Measurements from ENCODE around the gene CALR3. TPM values are rescaled to one million over a fixed set of nuclear protein-coding genes. Genes with fewer than 3 reads are reported as not detected.

CALR3 gene
- total and polyA plus RNA-seq, 2 of the 8 experiments (the other 6 are each of a cell fraction or from before 2014, with no cell fraction given): 0.11 to 0.32 TPM

GRCh38 chr19:16541526-16542044 lies 45.6 kb upstream of the CALR3 start:
- FAIRE-seq (no peak), DNase-seq (ENCODE audit: low read depth in 1 of 2, low spot score in 2 of 2) (no peak)
- peak overlapping the region; percentile 55 for H4K91ac ChIP-seq (replicated peaks; ENCODE audit: insufficient read length, low read length)
- peak overlapping the region; percentile 86 for H3K56ac ChIP-seq (replicated peaks; ENCODE audit: insufficient read length, low read depth, low read length)
- peaks cover 0 to 21% (median 7%) of the 10 kb centered on the region in 4 experiments; a peak in 5 of 8 replicates for H3K36me3 ChIP-seq (ENCODE audit: control insufficient read depth in 2 of 4, insufficient read depth in 4 of 4, low read length in 3 of 4)
- H3K9ac ChIP-seq (replicated peaks in 1 of 4; ENCODE audit: extremely low read depth in 1 of 4, low read depth in 3 of 4, low read length in 3 of 4): peak overlapping the region; percentile 85 to 91 (median 91)
- POLR2A ChIA-PET (ENCODE audit: partially characterized antibody): interaction anchor here (0.8 to 1.6 kb wide), 6 partner anchors 8 to 51 kb away, joined by 3 to 7 read pairs (median 4); no protein-coding TSS in a partner anchor
- peaks cover 9% of the 10 kb centered on the region; the same call in 1 of the 2 replicates for H3K79me1 ChIP-seq (ENCODE audit: low read depth, low read length)
- no peak overlapping the region for H3K23ac ChIP-seq (ENCODE audit: insufficient read length)
- peak overlapping the region; percentile 86 to 99 (median 99) for H3K4me3 ChIP-seq (ENCODE audit: extremely low read depth in 1 of 4, insufficient read depth in 2 of 4, low read depth in 3 of 4, low read length in 4 of 4)
- no peak overlapping the region for H2BK20ac ChIP-seq (ENCODE audit: low read length)
- H3K79me2 ChIP-seq (ENCODE audit: control insufficient read depth in 1 of 2, insufficient read depth in 2 of 2, low read length in 2 of 2): peaks cover 35 to 65% of the 10 kb centered on the region in 2 experiments
- peak overlapping the region; percentile 32 for H3K4ac ChIP-seq (replicated peaks; ENCODE audit: insufficient read length, low read depth, low read length)
- peaks cover 0 to 5% (median 3%) of the 10 kb centered on the region in 4 experiments; a peak in 4 of 7 replicates for H3K4me1 ChIP-seq (replicated peaks in 1 of 4; ENCODE audit: control insufficient read depth in 3 of 4, insufficient read depth in 4 of 4, low read length in 3 of 4)
- no peak overlapping the region for H2BK120ac ChIP-seq (replicated peaks; ENCODE audit: low read depth, low read length)
- H3K27ac ChIP-seq (ENCODE audit: low read depth, low read length): peak overlapping the region; percentile 43; the same call in 1 of the 2 replicates
- H2BK15ac ChIP-seq (ENCODE audit: low read length): no peak overlapping the region
- peaks cover 16 to 26% of the 10 kb centered on the region in 2 experiments for H4K20me1 ChIP-seq (replicated peaks in 1 of 2; ENCODE audit: control insufficient read depth in 1 of 2, insufficient read depth in 2 of 2, low read length in 2 of 2)
- 0 out of 2 replicates have a peak overlapping the region, but pooled peaks have one; percentile 69 for H2AK5ac ChIP-seq (ENCODE audit: low read depth, low read length)
- H2BK12ac ChIP-seq (ENCODE audit: low read depth, low read length): no peak overlapping the region
- no peak overlapping the region; the same call in 1 of the 2 replicates for H2BK5ac ChIP-seq (ENCODE audit: low read depth, low read length)
- no peaks in the 10 kb centered on the region for H3K27me3 ChIP-seq (replicated peaks in 1 of 4; ENCODE audit: control insufficient read depth in 3 of 4, extremely low read depth in 1 of 4, insufficient read depth in 3 of 4, low read length in 3 of 4)
- H3K4me2 ChIP-seq (ENCODE audit: insufficient read depth in 1 of 2, low read depth in 2 of 2, low read length in 2 of 2): peak overlapping the region; percentile 91 to 95
- no peak for TF ChIP-seq TBP (IDR thresholded peaks at IDR 0.05; ENCODE audit: low read depth, low read length)
- peak; percentile 17 to 63; a peak in 2 of 4 replicates for TF ChIP-seq SIN3A (conservative IDR thresholded peaks at IDR 0.05 in 1 of 2, IDR thresholded peaks at IDR 0.05 in 1 of 2; ENCODE audit: low read depth in 1 of 2, low read length in 2 of 2)
- TF ChIP-seq CREB1 (IDR thresholded peaks at IDR 0.05): no peak
- TF ChIP-seq CBX8 (IDR thresholded peaks at IDR 0.05; ENCODE audit: borderline replicate concordance, low read depth, low read length): no peak
- no peak for TF ChIP-seq MAX (IDR thresholded peaks at IDR 0.05)
- no peak for TF ChIP-seq BCL11A (IDR thresholded peaks at IDR 0.05; ENCODE audit: low read depth in 2 of 2, low read length in 2 of 2)
- peak; percentile 86 for TF ChIP-seq SAP30 (IDR thresholded peaks at IDR 0.05; ENCODE audit: insufficient read depth, insufficient replicate concordance, low read length)
- no peak for TF ChIP-seq KDM5A (IDR thresholded peaks at IDR 0.05; ENCODE audit: low read length)
- TF ChIP-seq HDAC2 (IDR thresholded peaks at IDR 0.05; ENCODE audit: borderline replicate concordance in 1 of 2, low read depth in 2 of 2, low read length in 2 of 2): 0 out of 4 replicates have a peak, but pooled peaks of 1 of the 2 experiments have one; percentile 51
- no peak for TF ChIP-seq RFX5 (IDR thresholded peaks at IDR 0.05; ENCODE audit: borderline replicate concordance, low read depth, low read length)
- CTCF ChIA-PET (ENCODE audit: partially characterized antibody): interaction anchor here (1.0 to 1.6 kb wide), 3 partner anchors 15 to 25 kb away, joined by 3 to 4 read pairs (median 3); no protein-coding TSS in a partner anchor
- no peaks in the 10 kb centered on the region for H3K9me3 ChIP-seq (ENCODE audit: insufficient read depth in 2 of 2, low read depth in 1 of 2, low read length in 1 of 2)
- H3K23me2 ChIP-seq (ENCODE audit: low read depth, low read length): peaks cover 6% of the 10 kb centered on the region; the same call in 1 of the 2 replicates
- WGBS, 2 experiments (ENCODE audit: extremely low coverage in 1 of 2, insufficient coverage in 1 of 2, insufficient read length in 1 of 2, insufficient replicate concordance in 2 of 2, low coverage in 1 of 2, low lambda C conversion rate in 2 of 2, missing lambda C conversion rate in 1 of 2): 10% methylated on average over 24 of the region's 29 CpGs; no CpG with 5 or more reads in 1 of the 2 experiments
- H3K18ac ChIP-seq (ENCODE audit: extremely low read depth, low read length): peak overlapping the region; percentile 4; the same call in 1 of the 2 replicates
- H4K8ac ChIP-seq (ENCODE audit: extremely low read depth, insufficient read depth, low read length): peak overlapping the region; percentile 71
- H2AFZ ChIP-seq (ENCODE audit: low read length): no peak overlapping the region
- H4K5ac ChIP-seq (ENCODE audit: insufficient read length, low read depth, low read length): peak overlapping the region; percentile 51
- H3K14ac ChIP-seq (ENCODE audit: insufficient read length): no peak overlapping the region

Measured in H1 (cell line).